Naive B cell (primary cell): Measurements from ENCODE around the gene CRY1. TPM values are rescaled to one million over a fixed set of nuclear protein-coding genes. Genes with fewer than 3 reads are reported as not detected.

Source experiments
- ATAC-seq, 2 donors: fragments of 150-1000 bp; cut with Tn5 transposase; 2 replicates each; pipeline ENCODE4 v1.10.0; 2021; ENCODE audit warnings: low read depth in 2 of 2, mild to moderate bottlenecking in 2 of 2, moderate library complexity in 2 of 2
- DNase-seq: peaks from one replicate; pipeline ENCODE4 v3.0.0; 2022
- H3K27ac Mint-ChIP-seq, 6 donors: one replicate each; pipeline ENCODE4 v1.8.0; 2020 to 2022; ENCODE audit warnings: mild to moderate bottlenecking in 6 of 6, mixed read lengths in 6 of 6, moderate library complexity in 5 of 6, inconsistent platforms in 2 of 6
- H3K27me3 Mint-ChIP-seq, 3 donors: one replicate each; pipeline ENCODE4 v1.8.0; 2021 to 2022; ENCODE audit warnings: mixed read lengths in 3 of 3, mild to moderate bottlenecking in 1 of 3
- H3K36me3 Mint-ChIP-seq, 2 donors: one replicate each; pipeline ENCODE4 v1.8.0; 2020 to 2022; ENCODE audit warnings: mixed read lengths in 2 of 2, inconsistent platforms in 1 of 2, mild to moderate bottlenecking in 1 of 2
- H3K4me1 Mint-ChIP-seq, 3 donors: one replicate each; pipeline ENCODE4 v1.8.0; 2020 to 2022; ENCODE audit warnings: mixed read lengths in 3 of 3, inconsistent platforms in 1 of 3, mild to moderate bottlenecking in 1 of 3, moderate library complexity in 1 of 3
- H3K4me3 Mint-ChIP-seq, 8 donors: one replicate each; pipeline ENCODE4 v1.8.0; 2020 to 2022; ENCODE audit warnings: mild to moderate bottlenecking in 8 of 8, mixed read lengths in 8 of 8, moderate library complexity in 8 of 8, inconsistent platforms in 2 of 8
- H3K9me3 Mint-ChIP-seq, 7 donors: one replicate each; pipeline ENCODE4 v1.8.0; 2020 to 2022; ENCODE audit warnings: mixed read lengths in 7 of 7, mild to moderate bottlenecking in 5 of 7, inconsistent platforms in 2 of 7, moderate library complexity in 1 of 7
- polyA plus RNA-seq, 6 donors: library from polyadenylated mRNA; unstranded; fragments of 300-500 nt; fragmentation: Illumina TruSeq; gene quantifications; one replicate each; pipeline ENCODE4 v1.2.3, GENCODE V29; 2021; ENCODE audit warnings: low read depth in 6 of 6

Gene CRY1
- polyA plus RNA-seq, 6 donors from 2014 or later = 11.5 to 18.7 (median 14.5) TPM

DNA sequence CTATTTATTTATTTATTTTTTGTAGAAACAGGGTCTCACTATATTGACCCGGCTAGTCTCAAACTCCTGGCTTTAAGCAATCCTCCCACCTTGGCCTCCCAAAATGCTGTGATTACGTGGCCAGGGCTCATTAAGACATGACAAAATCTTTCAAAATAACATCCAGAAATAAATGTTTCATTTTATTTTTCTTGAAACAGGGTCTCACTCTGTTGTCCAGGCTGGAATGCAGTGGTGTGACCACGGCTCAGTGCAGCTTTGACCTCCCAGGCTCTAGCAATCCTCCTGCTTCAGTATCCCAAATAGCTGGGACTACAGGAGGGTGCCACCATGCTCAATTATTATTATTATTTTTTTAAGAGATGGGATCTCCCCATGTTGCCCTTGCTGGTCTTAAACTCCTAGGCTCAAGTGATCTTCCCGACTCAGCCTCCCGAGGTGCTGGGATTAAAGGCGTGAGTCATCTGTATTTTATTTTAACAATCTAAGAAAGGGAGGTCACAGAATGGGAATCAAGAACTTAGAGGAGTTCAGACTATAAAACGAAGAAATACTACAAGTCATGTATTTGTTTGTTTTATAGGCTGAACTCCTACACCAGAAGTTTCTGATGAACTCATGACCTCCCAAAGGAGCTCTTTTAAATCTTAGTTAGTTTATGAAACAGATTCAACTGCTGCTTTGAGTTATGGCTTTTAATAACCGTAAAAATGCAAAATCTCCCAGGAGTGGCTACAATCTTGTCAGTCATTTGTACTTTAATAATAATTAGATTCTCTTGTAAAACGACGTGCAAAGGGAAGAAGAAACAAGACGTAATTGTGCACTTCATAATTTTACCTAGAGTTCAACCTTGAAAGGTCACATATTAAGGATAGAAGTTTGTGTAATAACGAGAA is 139.7 kb downstream of the CRY1 start:
- DNase-seq = no peak
- Mint-ChIP-seq H3K4me3 (peak overlapping the region in 4 of 8 donors; percentile 6 to 92 (median 12)), H3K4me1 (peaks cover 22 to 26% (median 25%) of the 10 kb centered on the region in 3 donors), H3K27me3 (peaks cover 8 to 15% (median 12%) of the 10 kb centered on the region in 3 donors), H3K9me3 (peaks cover 5 to 22% (median 12%) of the 10 kb centered on the region in 7 donors), H3K36me3 (peaks cover 5 to 7% of the 10 kb centered on the region in 2 donors), H3K27ac (no peak overlapping the region)
- ATAC-seq = no peak

DNA sequence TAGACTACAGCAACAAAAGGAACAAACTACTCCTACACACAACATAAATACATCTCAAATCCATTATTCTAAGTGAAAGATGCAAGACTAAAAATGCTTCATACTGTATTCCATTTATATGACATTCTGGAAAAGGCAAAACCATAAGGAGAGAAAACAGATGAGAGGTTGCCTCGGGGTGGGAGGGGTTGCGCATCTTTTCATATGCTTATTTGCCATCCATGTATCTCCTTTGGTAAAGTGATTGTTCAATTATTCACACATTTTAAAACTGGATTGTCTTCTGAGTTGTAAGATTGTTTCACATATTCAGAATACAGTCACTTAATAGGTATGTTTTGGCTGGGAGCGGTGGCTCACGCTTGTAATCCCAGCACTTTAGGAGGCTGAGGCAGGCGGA is 142.8 kb downstream of the CRY1 start:
- ATAC-seq (no peak), DNase-seq (no peak)
- Mint-ChIP-seq H3K9me3 (peaks cover 5 to 46% (median 20%) of the 10 kb centered on the region in 7 donors), H3K27me3 (peaks cover 8 to 33% (median 20%) of the 10 kb centered on the region in 3 donors), H3K4me3 (peak overlapping the region in 1 of 8 donors; percentile 16), H3K36me3 (peaks cover 5 to 7% of the 10 kb centered on the region in 2 donors), H3K4me1 (peaks cover 4 to 8% (median 5%) of the 10 kb centered on the region in 3 donors), H3K27ac (no peak overlapping the region)

DNA sequence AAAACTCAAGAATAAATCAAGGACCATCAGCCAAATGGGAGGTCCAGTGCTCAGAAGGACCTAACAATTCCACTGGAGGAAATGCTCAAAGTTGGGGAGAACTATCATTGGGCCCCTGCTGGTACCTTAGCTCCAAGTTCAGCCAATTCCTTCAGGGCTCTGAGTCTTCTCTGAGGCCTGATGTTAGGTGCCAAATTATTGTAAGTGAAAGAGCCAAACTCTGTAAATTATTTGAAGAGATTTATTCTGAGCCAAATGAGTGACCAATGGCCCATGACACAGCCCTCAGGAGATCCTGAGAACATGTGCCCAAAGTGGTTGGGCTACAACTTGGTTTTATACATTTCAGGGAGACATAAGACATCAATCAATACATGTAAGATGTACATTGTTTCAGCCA is 145.9 kb downstream of the CRY1 start:
- no peaks in the 10 kb centered on the region for H3K4me1 Mint-ChIP-seq
- peaks cover 5 to 7% of the 10 kb centered on the region in 2 donors for H3K36me3 Mint-ChIP-seq
- H3K27ac Mint-ChIP-seq = no peak overlapping the region
- no peak overlapping the region for H3K4me3 Mint-ChIP-seq
- ATAC-seq (no peak), DNase-seq (no peak)
- peaks cover 5 to 57% (median 26%) of the 10 kb centered on the region in 7 donors for H3K9me3 Mint-ChIP-seq
- H3K27me3 Mint-ChIP-seq = peaks cover 12 to 36% (median 27%) of the 10 kb centered on the region in 3 donors

DNA sequence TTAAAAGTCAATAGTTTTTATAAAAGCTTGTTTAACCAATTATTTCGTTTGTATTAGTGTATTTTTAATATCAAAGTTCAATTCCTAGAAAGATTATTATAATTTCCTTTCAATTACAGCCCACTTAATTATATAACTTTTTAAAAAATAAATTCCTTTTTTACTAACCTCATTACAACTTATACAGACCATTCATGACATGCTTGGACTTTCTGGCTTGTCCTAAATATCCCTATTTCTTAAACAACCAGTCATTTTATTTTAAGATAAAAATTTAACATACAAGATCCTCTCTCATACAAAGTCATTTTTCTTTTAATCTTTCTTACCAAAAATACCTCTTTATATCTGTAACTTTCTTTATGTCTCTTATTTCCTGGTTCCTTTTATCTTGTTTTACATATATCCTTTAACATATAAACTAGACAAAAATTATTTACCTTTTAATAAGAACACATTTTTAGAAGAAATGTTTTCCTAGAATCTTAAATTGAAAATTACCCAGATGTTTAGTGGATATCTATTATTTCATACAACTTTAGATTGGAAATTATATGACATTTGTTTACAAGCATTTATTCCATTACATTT is 148.0 kb downstream of the CRY1 start:
- Mint-ChIP-seq H3K27ac (no peak overlapping the region), H3K27me3 (peaks cover 29 to 44% (median 44%) of the 10 kb centered on the region in 3 donors), H3K4me1 (no peaks in the 10 kb centered on the region), H3K4me3 (no peak overlapping the region), H3K36me3 (peaks cover 5 to 7% of the 10 kb centered on the region in 2 donors), H3K9me3 (peaks cover 5 to 52% (median 26%) of the 10 kb centered on the region in 7 donors)
- DNase-seq (no peak), ATAC-seq (no peak)

DNA sequence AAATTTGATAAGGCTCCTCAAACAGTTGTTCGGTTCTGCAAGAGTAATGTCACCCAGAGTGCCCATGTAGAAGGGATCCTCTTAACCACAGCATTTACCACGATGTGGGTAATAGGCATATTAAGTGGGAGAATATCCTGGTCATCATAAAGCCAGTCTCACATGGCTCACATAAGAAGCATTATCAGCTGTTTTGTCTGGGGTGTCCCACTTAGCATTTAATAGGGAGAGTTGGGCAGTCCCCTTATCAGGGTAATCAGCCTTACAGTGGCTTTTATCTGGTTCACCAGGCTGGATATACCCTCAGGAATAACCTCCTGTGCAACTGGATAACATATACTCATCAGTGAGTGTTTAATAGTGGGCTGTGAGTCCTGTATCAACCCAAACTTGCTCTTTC is 150.6 kb downstream of the CRY1 start:
- H3K27ac Mint-ChIP-seq = no peak overlapping the region
- peaks cover 41 to 53% (median 46%) of the 10 kb centered on the region in 3 donors for H3K27me3 Mint-ChIP-seq
- H3K36me3 Mint-ChIP-seq = no peaks in the 10 kb centered on the region
- peaks cover 0 to 34% (median 10%) of the 10 kb centered on the region in 7 donors for H3K9me3 Mint-ChIP-seq
- ATAC-seq (no peak), DNase-seq (no peak)
- H3K4me3 Mint-ChIP-seq = no peak overlapping the region
- no peaks in the 10 kb centered on the region for H3K4me1 Mint-ChIP-seq

GRCh38 chr12:106941481-106942156 is 151.7 kb downstream of the CRY1 start:
- H3K27ac Mint-ChIP-seq = no peak overlapping the region
- no peaks in the 10 kb centered on the region for H3K4me1 Mint-ChIP-seq
- H3K4me3 Mint-ChIP-seq = no peak overlapping the region
- peaks cover 0 to 22% (median 8%) of the 10 kb centered on the region in 7 donors for H3K9me3 Mint-ChIP-seq
- peaks cover 45 to 57% (median 53%) of the 10 kb centered on the region in 3 donors for H3K27me3 Mint-ChIP-seq
- ATAC-seq (no peak), DNase-seq (no peak)
- no peaks in the 10 kb centered on the region for H3K36me3 Mint-ChIP-seq

Other genes with a start within 250 kb of the CRY1 start
- gene TMEM263, start 137.6 kb downstream of the CRY1 start, polyA plus RNA-seq = 10 to 100 TPM; 32.0 to 48.7 (median 37.0) TPM
- 1 to 10 TPM; 2.2 to 9.1 (median 2.9) TPM for gene MTERF2, start 106.4 kb downstream of the CRY1 start, polyA plus RNA-seq